Measurements from ENCODE around the gene TMEM120B. TPM values are rescaled to one million over a fixed set of nuclear protein-coding genes. Genes with fewer than 3 reads are reported as not detected.

The TMEM120B gene
- polyA plus RNA-seq, 1 donor from 2014 or later, result 9.8 TPM

DNA sequence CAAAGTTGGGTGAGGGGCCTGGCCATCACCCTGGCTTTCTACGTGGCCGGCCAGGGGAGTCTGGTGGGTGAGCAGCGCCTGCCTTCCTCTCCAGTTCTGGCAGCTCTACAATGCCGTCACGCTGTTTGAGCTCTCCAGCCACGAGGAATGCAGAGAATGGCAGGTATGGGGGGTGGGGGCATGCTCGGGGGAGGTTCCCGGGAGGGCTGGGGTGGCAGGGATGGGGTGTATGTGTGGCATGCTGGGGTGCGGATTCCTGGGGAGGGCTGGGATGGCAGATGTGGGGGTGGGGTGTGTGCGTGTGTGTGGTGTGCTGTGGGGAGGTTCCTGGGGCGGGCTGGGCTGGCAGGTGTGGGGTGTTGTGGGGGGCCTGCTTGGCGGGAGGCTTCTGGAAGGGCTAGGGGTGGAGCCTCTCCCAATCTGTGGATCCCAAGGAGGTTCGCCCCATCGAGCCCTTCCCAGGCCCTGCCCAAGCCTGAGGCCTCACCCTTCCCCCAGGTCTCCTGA is 62.5 kb downstream of the TMEM120B start:
- H3K27ac ChIP-seq (ENCODE audit: low read length), result no peak overlapping the region

DNA sequence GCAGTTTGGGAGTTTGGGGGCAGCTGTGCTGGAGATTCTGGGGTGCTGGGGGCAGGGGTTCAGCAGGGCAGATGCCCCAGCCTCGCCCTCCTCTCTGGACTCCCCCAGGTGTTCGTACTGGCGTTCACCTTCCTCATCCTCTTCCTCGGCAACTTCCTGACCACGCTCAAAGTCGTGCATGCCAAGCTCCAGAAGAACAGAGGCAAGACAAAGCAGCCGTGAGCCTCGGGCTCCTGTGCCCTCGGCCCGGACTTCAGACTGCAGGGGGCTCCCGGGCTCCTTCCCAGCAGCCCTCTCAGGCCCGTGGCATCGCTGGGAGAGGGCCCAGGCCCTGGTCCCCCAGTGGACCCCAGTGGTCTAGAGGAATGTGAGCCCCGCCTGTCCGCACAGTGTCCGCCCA is 62.9 kb downstream of the TMEM120B start:
- H3K9me2 ChIP-seq (ENCODE audit: insufficient read depth, low read length), result no peaks in the 10 kb centered on the region
- H4K20me1 ChIP-seq (ENCODE audit: insufficient read depth), result no peaks in the 10 kb centered on the region
- H3K27me3 ChIP-seq (ENCODE audit: insufficient read depth, low read depth, low read length), result no peaks in the 10 kb centered on the region
- no peak overlapping the region for H3K4me2 ChIP-seq (ENCODE audit: low read length)
- H3K79me2 ChIP-seq (replicated peaks; ENCODE audit: insufficient read depth, low read length), result no peaks in the 10 kb centered on the region
- H3K27ac ChIP-seq (ENCODE audit: low read length), result no peak overlapping the region
- H3K4me3 ChIP-seq (ENCODE audit: low read length), result no peak overlapping the region
- H2AFZ ChIP-seq (ENCODE audit: low read depth, low read length), result no peak overlapping the region
- no peak for TF ChIP-seq MXI1 (conservative IDR thresholded peaks at IDR 0.05; ENCODE audit: poor library complexity, severe bottlenecking)
- TF ChIP-seq, protein P1, sequence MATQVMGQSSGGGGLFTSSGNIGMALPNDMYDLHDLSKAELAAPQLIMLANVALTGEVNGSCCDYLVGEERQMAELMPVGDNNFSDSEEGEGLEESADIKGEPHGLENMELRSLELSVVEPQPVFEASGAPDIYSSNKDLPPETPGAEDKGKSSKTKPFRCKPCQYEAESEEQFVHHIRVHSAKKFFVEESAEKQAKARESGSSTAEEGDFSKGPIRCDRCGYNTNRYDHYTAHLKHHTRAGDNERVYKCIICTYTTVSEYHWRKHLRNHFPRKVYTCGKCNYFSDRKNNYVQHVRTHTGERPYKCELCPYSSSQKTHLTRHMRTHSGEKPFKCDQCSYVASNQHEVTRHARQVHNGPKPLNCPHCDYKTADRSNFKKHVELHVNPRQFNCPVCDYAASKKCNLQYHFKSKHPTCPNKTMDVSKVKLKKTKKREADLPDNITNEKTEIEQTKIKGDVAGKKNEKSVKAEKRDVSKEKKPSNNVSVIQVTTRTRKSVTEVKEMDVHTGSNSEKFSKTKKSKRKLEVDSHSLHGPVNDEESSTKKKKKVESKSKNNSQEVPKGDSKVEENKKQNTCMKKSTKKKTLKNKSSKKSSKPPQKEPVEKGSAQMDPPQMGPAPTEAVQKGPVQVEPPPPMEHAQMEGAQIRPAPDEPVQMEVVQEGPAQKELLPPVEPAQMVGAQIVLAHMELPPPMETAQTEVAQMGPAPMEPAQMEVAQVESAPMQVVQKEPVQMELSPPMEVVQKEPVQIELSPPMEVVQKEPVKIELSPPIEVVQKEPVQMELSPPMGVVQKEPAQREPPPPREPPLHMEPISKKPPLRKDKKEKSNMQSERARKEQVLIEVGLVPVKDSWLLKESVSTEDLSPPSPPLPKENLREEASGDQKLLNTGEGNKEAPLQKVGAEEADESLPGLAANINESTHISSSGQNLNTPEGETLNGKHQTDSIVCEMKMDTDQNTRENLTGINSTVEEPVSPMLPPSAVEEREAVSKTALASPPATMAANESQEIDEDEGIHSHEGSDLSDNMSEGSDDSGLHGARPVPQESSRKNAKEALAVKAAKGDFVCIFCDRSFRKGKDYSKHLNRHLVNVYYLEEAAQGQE (IDR thresholded peaks at IDR 0.05; ENCODE audit: borderline replicate concordance), result no peak
- TF ChIP-seq SMC3 (conservative IDR thresholded peaks at IDR 0.05; ENCODE audit: poor library complexity), result no peak
- TF ChIP-seq EZH2 (IDR thresholded peaks at IDR 0.05; ENCODE audit: borderline replicate concordance, insufficient read depth, low read length, poor library complexity, severe bottlenecking), result no peak
- TF ChIP-seq, protein P2, sequence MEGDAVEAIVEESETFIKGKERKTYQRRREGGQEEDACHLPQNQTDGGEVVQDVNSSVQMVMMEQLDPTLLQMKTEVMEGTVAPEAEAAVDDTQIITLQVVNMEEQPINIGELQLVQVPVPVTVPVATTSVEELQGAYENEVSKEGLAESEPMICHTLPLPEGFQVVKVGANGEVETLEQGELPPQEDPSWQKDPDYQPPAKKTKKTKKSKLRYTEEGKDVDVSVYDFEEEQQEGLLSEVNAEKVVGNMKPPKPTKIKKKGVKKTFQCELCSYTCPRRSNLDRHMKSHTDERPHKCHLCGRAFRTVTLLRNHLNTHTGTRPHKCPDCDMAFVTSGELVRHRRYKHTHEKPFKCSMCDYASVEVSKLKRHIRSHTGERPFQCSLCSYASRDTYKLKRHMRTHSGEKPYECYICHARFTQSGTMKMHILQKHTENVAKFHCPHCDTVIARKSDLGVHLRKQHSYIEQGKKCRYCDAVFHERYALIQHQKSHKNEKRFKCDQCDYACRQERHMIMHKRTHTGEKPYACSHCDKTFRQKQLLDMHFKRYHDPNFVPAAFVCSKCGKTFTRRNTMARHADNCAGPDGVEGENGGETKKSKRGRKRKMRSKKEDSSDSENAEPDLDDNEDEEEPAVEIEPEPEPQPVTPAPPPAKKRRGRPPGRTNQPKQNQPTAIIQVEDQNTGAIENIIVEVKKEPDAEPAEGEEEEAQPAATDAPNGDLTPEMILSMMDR (IDR thresholded peaks at IDR 0.05; ENCODE audit: poor library complexity, severe bottlenecking), result no peak
- TF ChIP-seq POLR2AphosphoS5 (IDR thresholded peaks at IDR 0.05), result no peak
- no peak for TF ChIP-seq TAF1 (IDR thresholded peaks at IDR 0.05; ENCODE audit: low read depth)
- TF ChIP-seq RAD21 (conservative IDR thresholded peaks at IDR 0.05), result no peak
- no peak for TF ChIP-seq EP300 (conservative IDR thresholded peaks at IDR 0.05; ENCODE audit: poor library complexity, severe bottlenecking)
- H3F3A ChIP-seq (ENCODE audit: insufficient read depth, low read length, poor library complexity, severe bottlenecking), result no peaks in the 10 kb centered on the region
- H3K9me3 ChIP-seq (ENCODE audit: low read length), result no peaks in the 10 kb centered on the region
- H3K9ac ChIP-seq (ENCODE audit: low read length), result no peak overlapping the region
- H3K36me3 ChIP-seq (ENCODE audit: insufficient read depth, low read length), result no peaks in the 10 kb centered on the region

More for the DNA sequence above, 62.5 kb downstream of the TMEM120B start:
- no peaks in the 10 kb centered on the region for H3K9me3 ChIP-seq (ENCODE audit: low read length)
- no peaks in the 10 kb centered on the region for H3K36me3 ChIP-seq (ENCODE audit: insufficient read depth, low read length)
- TF ChIP-seq SMC3 (conservative IDR thresholded peaks at IDR 0.05; ENCODE audit: poor library complexity) (no peak), POLR2AphosphoS5 (IDR thresholded peaks at IDR 0.05) (no peak), MXI1 (conservative IDR thresholded peaks at IDR 0.05; ENCODE audit: poor library complexity, severe bottlenecking) (no peak), RAD21 (conservative IDR thresholded peaks at IDR 0.05) (no peak), EZH2 (IDR thresholded peaks at IDR 0.05; ENCODE audit: borderline replicate concordance, insufficient read depth, low read length, poor library complexity, severe bottlenecking) (no peak), EP300 (conservative IDR thresholded peaks at IDR 0.05; ENCODE audit: poor library complexity, severe bottlenecking) (no peak), TAF1 (IDR thresholded peaks at IDR 0.05; ENCODE audit: low read depth) (no peak)
- TF ChIP-seq, protein P1 (IDR thresholded peaks at IDR 0.05; ENCODE audit: borderline replicate concordance), result no peak
- TF ChIP-seq, protein P2 (IDR thresholded peaks at IDR 0.05; ENCODE audit: poor library complexity, severe bottlenecking), result no peak
- no peaks in the 10 kb centered on the region for H3K9me2 ChIP-seq (ENCODE audit: insufficient read depth, low read length)
- no peak overlapping the region for H2AFZ ChIP-seq (ENCODE audit: low read depth, low read length)
- H3K9ac ChIP-seq (ENCODE audit: low read length), result no peak overlapping the region
- H3K79me2 ChIP-seq (replicated peaks; ENCODE audit: insufficient read depth, low read length), result no peaks in the 10 kb centered on the region
- H3F3A ChIP-seq (ENCODE audit: insufficient read depth, low read length, poor library complexity, severe bottlenecking), result no peaks in the 10 kb centered on the region
- H3K4me3 ChIP-seq (ENCODE audit: low read length), result no peak overlapping the region
- H3K4me2 ChIP-seq (ENCODE audit: low read length), result no peak overlapping the region
- no peaks in the 10 kb centered on the region for H4K20me1 ChIP-seq (ENCODE audit: insufficient read depth)
- no peaks in the 10 kb centered on the region for H3K27me3 ChIP-seq (ENCODE audit: insufficient read depth, low read depth, low read length)
